Measurements from ENCODE around the gene GBF1. TPM values are rescaled to one million over a fixed set of nuclear protein-coding genes. Genes with fewer than 3 reads are reported as not detected.

GBF1 gene
- total RNA-seq, 1 donor from 2014 or later: 36.7 TPM

GRCh38 chr10:102316421-102316820 lies 71.1 kb downstream of the GBF1 start:
- Histone ChIP-seq H3K36me3 (ENCODE audit: control insufficient read depth, insufficient read depth, low read length) (no peaks in the 10 kb centered on the region), H3K27me3 (ENCODE audit: control insufficient read depth, insufficient read depth, low read length) (no peaks in the 10 kb centered on the region), H3K4me3 (ENCODE audit: low read depth, low read length) (no peak overlapping the region)
- no peak for DNase-seq (ENCODE audit: low read depth)
- TF ChIP-seq CTCF (IDR thresholded peaks at IDR 0.05; ENCODE audit: insufficient read depth, low read length, poor library complexity, severe bottlenecking): no peak

GRCh38 chr10:102322914-102323313 lies 77.6 kb downstream of the GBF1 start:
- Histone ChIP-seq H3K36me3 (ENCODE audit: control insufficient read depth, insufficient read depth, low read length) (no peaks in the 10 kb centered on the region), H3K4me3 (ENCODE audit: low read depth, low read length) (no peak overlapping the region), H3K27me3 (ENCODE audit: control insufficient read depth, insufficient read depth, low read length) (no peaks in the 10 kb centered on the region)
- no peak for TF ChIP-seq CTCF (IDR thresholded peaks at IDR 0.05; ENCODE audit: insufficient read depth, low read length, poor library complexity, severe bottlenecking)
- no peak for DNase-seq (ENCODE audit: low read depth)

GRCh38 chr10:102324061-102324460 lies 78.7 kb downstream of the GBF1 start:
- H3K36me3 ChIP-seq (ENCODE audit: control insufficient read depth, insufficient read depth, low read length): no peaks in the 10 kb centered on the region
- H3K4me3 ChIP-seq (ENCODE audit: low read depth, low read length): no peak overlapping the region
- no peak for DNase-seq (ENCODE audit: low read depth)
- TF ChIP-seq CTCF (IDR thresholded peaks at IDR 0.05; ENCODE audit: insufficient read depth, low read length, poor library complexity, severe bottlenecking): no peak
- H3K27me3 ChIP-seq (ENCODE audit: control insufficient read depth, insufficient read depth, low read length): no peaks in the 10 kb centered on the region

- no peak for DNase-seq (ENCODE audit: low read depth)
- Histone ChIP-seq H3K36me3 (ENCODE audit: control insufficient read depth, insufficient read depth, low read length) (no peaks in the 10 kb centered on the region), H3K4me3 (ENCODE audit: low read depth, low read length) (no peak overlapping the region), H3K27me3 (ENCODE audit: control insufficient read depth, insufficient read depth, low read length) (no peaks in the 10 kb centered on the region)
- TF ChIP-seq CTCF (IDR thresholded peaks at IDR 0.05; ENCODE audit: insufficient read depth, low read length, poor library complexity, severe bottlenecking): no peak
Observed at GRCh38 chr10:102326031-102326430, 80.7 kb downstream of the GBF1 start.

- Histone ChIP-seq H3K4me3 (ENCODE audit: low read depth, low read length) (no peak overlapping the region), H3K36me3 (ENCODE audit: control insufficient read depth, insufficient read depth, low read length) (no peaks in the 10 kb centered on the region)
- TF ChIP-seq CTCF (IDR thresholded peaks at IDR 0.05; ENCODE audit: insufficient read depth, low read length, poor library complexity, severe bottlenecking): no peak
Observed at GRCh38 chr10:102327002-102327401, 81.7 kb downstream of the GBF1 start.

GRCh38 chr10:102327641-102328040 lies 82.3 kb downstream of the GBF1 start:
- Histone ChIP-seq H3K4me3 (ENCODE audit: low read depth, low read length) (no peak overlapping the region), H3K27me3 (ENCODE audit: control insufficient read depth, insufficient read depth, low read length) (no peaks in the 10 kb centered on the region), H3K36me3 (ENCODE audit: control insufficient read depth, insufficient read depth, low read length) (no peaks in the 10 kb centered on the region)
- no peak for DNase-seq (ENCODE audit: low read depth)
- TF ChIP-seq CTCF (IDR thresholded peaks at IDR 0.05; ENCODE audit: insufficient read depth, low read length, poor library complexity, severe bottlenecking): no peak

More at GRCh38 chr10:102327002-102327401, 81.7 kb downstream of the GBF1 start:
- no peak for DNase-seq (ENCODE audit: low read depth)
- no peaks in the 10 kb centered on the region for H3K27me3 ChIP-seq (ENCODE audit: control insufficient read depth, insufficient read depth, low read length)

All from kidney epithelial cell (primary cell).